Measurements from ENCODE around the gene SH3BP4. TPM values are rescaled to one million over a fixed set of nuclear protein-coding genes. Genes with fewer than 3 reads are reported as not detected.
A peak's percentile ranks its signal among the peaks of the same experiment; 100 is the strongest.

The SH3BP4 gene
- total and polyA plus RNA-seq, 2 of the 13 experiments (the other 11 are each of a cell fraction or from before 2014, with no cell fraction given) = 34.6 to 99.1 TPM

- TF ChIP-seq TEF (CRISPR knock-in tag; IDR thresholded peaks at IDR 0.05) = no peak
- TF ChIP-seq AGO1 (IDR thresholded peaks at IDR 0.05; ENCODE audit: low read depth, low read length, poor library complexity, severe bottlenecking) = no peak
- TF ChIP-seq HOXA7 (CRISPR knock-in tag; IDR thresholded peaks at IDR 0.05) = no peak
- no peak for TF ChIP-seq ZNF512B (CRISPR knock-in tag; IDR thresholded peaks at IDR 0.05; ENCODE audit: borderline replicate concordance)
- no peak for TF ChIP-seq TP53 (CRISPR knock-in tag; conservative IDR thresholded peaks at IDR 0.05)
- no peak for TF ChIP-seq KLF13 (CRISPR knock-in tag; IDR thresholded peaks at IDR 0.05)
- TF ChIP-seq ZSCAN20 (CRISPR knock-in tag; IDR thresholded peaks at IDR 0.05; ENCODE audit: borderline replicate concordance) = no peak
- 0 out of 2 replicates have a peak, but pooled peaks have one; percentile 18 for TF ChIP-seq ZNF710 (CRISPR knock-in tag; IDR thresholded peaks at IDR 0.05; ENCODE audit: borderline replicate concordance)
- peak; percentile 16; the same call in 1 of the 2 replicates for TF ChIP-seq MAX (IDR thresholded peaks at IDR 0.05)
- no peak for TF ChIP-seq U2AF2 (IDR thresholded peaks at IDR 0.05; ENCODE audit: low read depth, low read length)
- no peak for TF ChIP-seq FOSL1 (CRISPR knock-in tag; IDR thresholded peaks at IDR 0.05; ENCODE audit: borderline replicate concordance)
- no peak for TF ChIP-seq ZNF12 (CRISPR knock-in tag; IDR thresholded peaks at IDR 0.05)
- no peak for TF ChIP-seq ZNF609 (CRISPR knock-in tag; IDR thresholded peaks at IDR 0.05; ENCODE audit: borderline replicate concordance)
- no peak for TF ChIP-seq NCOA2 (CRISPR knock-in tag; IDR thresholded peaks at IDR 0.05)
- no peak for TF ChIP-seq TBP (CRISPR knock-in tag; IDR thresholded peaks at IDR 0.05)
- TF ChIP-seq HDAC2 (CRISPR knock-in tag; IDR thresholded peaks at IDR 0.05) = no peak
Measured at GRCh38 chr2:234982096-234982834, 30.4 kb downstream of the SH3BP4 start (continued).

All from HepG2 (cell line).